Measurements from ENCODE around the gene ZNF786. TPM values are rescaled to one million over a fixed set of nuclear protein-coding genes. Genes with fewer than 3 reads are reported as not detected.

The ZNF786 gene
- total and polyA plus RNA-seq, 9 of the 15 experiments (the other 6 are each of a cell fraction or from before 2014, with no cell fraction given) = 0.31 to 5.4 (median 3.0) TPM

GRCh38 chr7:149072438-149072775 is 18.1 kb downstream of the ZNF786 start:
- H2AFZ ChIP-seq (ENCODE audit: low read depth, low read length) = no peak overlapping the region
- no peak overlapping the region for H3K4me2 ChIP-seq (ENCODE audit: insufficient read depth, low read length)
- H3K36me3 ChIP-seq (ENCODE audit: control insufficient read depth, insufficient read depth, low read length) = peaks cover 42% of the 10 kb centered on the region; the same call in 2 of the 3 replicates
- H3K79me2 ChIP-seq (ENCODE audit: control insufficient read depth, insufficient read depth, low read length) = no peaks in the 10 kb centered on the region
- intact Hi-C loops (cut with micrococcal nuclease) = loop anchor here (10.0 kb wide), 1 partner anchor 498 kb away; no protein-coding TSS in a partner anchor
- DNase-seq (ENCODE audit: extremely low read depth in 1 of 4, low spot score in 3 of 4) (no peak), FAIRE-seq (no peak), ATAC-seq (no peak)
- BruUV-seq (replicated peaks) = no TSS peak
- in situ Hi-C loops (cut with MboI) = no loop called here
- WGBS (ENCODE audit: insufficient coverage, low coverage, missing lambda C conversion rate) = 78% methylated on average over 4 of the region's 4 CpGs
- H3K27me3 ChIP-seq (ENCODE audit: control insufficient read depth in 2 of 2, insufficient read depth in 2 of 2, low read length in 2 of 2) = no peaks in the 10 kb centered on the region
- no peak overlapping the region for H3K4me3 ChIP-seq
- no peak overlapping the region for H3K27ac ChIP-seq (ENCODE audit: extremely low read depth, low read depth, low read length)
- no peaks in the 10 kb centered on the region for H4K20me1 ChIP-seq (replicated peaks; ENCODE audit: control insufficient read depth, insufficient read depth, low read length)
- H3K9ac ChIP-seq (ENCODE audit: insufficient read depth in 1 of 2, low read depth in 2 of 2, low read length in 2 of 2) = no peak overlapping the region
- ChIA-PET CTCF (ENCODE audit: low intra/inter-chr PET ratio) (interaction anchor here (0.6 kb wide), 1 partner anchor 25 kb away, joined by 4 read pairs; no protein-coding TSS in a partner anchor), POLR2A (interaction anchor here (1.2 kb wide), 1 partner anchor 160 kb away, joined by 7 read pairs; no protein-coding TSS in a partner anchor)
- H3K9me1 ChIP-seq (ENCODE audit: control insufficient read depth, insufficient read depth, low read length) = no peaks in the 10 kb centered on the region
- H3K4me1 ChIP-seq (replicated peaks in 1 of 2; ENCODE audit: control insufficient read depth in 2 of 2, insufficient read depth in 2 of 2, low read length in 2 of 2) = peaks cover 0 to 12% of the 10 kb centered on the region in 2 experiments; a peak in 1 of 5 replicates
- H3K9me3 ChIP-seq (replicated peaks; ENCODE audit: control insufficient read depth, insufficient read depth, low read depth, low read length) = no peaks in the 10 kb centered on the region
- TF ChIP-seq CEBPG (CRISPR knock-in tag; IDR thresholded peaks at IDR 0.05) (no peak), CEBPG (tag; conservative IDR thresholded peaks at IDR 0.05 in 1 of 2, IDR thresholded peaks at IDR 0.05 in 1 of 2) (no peak), PHF20 (IDR thresholded peaks at IDR 0.05; ENCODE audit: partially characterized antibody) (no peak), CBX8 (IDR thresholded peaks at IDR 0.05; ENCODE audit: borderline replicate concordance, extremely low read depth, low read depth, low read length, poor library complexity, severe bottlenecking) (no peak), ZNF3 (CRISPR knock-in tag; IDR thresholded peaks at IDR 0.05) (no peak), SRSF1 (IDR thresholded peaks at IDR 0.05; ENCODE audit: low read depth, low read length) (no peak), ZFX (CRISPR knock-in tag; IDR thresholded peaks at IDR 0.05) (no peak), ARID2 (IDR thresholded peaks at IDR 0.05) (no peak), PATZ1 (CRISPR knock-in tag; IDR thresholded peaks at IDR 0.05; ENCODE audit: borderline replicate concordance) (no peak), CHAMP1 (IDR thresholded peaks at IDR 0.05) (no peak), ZNF133 (CRISPR knock-in tag; IDR thresholded peaks at IDR 0.05) (no peak), NFXL1 (CRISPR knock-in tag; IDR thresholded peaks at IDR 0.05) (no peak), CTBP1 (IDR thresholded peaks at IDR 0.05; ENCODE audit: borderline replicate concordance) (no peak), EGR1 (conservative IDR thresholded peaks at IDR 0.05) (no peak), NCOA1 (IDR thresholded peaks at IDR 0.05; ENCODE audit: low read depth) (no peak), SAFB (IDR thresholded peaks at IDR 0.05; ENCODE audit: borderline replicate concordance, low read depth, low read length) (no peak), ZBTB5 (IDR thresholded peaks at IDR 0.05) (no peak), PTTG1 (tag; IDR thresholded peaks at IDR 0.05; ENCODE audit: low read depth) (no peak), SMARCE1 (IDR thresholded peaks at IDR 0.05) (no peak)
